ENCODE measurements around the gene BTBD19. TPM values are rescaled to one million over a fixed set of nuclear protein-coding genes. Genes with fewer than 3 reads are reported as not detected.
A peak's percentile ranks its signal among the peaks of the same experiment; 100 is the strongest.

BTBD19 gene
- total RNA-seq, 1 experiment from 2014 or later = 11.6 TPM

DNA sequence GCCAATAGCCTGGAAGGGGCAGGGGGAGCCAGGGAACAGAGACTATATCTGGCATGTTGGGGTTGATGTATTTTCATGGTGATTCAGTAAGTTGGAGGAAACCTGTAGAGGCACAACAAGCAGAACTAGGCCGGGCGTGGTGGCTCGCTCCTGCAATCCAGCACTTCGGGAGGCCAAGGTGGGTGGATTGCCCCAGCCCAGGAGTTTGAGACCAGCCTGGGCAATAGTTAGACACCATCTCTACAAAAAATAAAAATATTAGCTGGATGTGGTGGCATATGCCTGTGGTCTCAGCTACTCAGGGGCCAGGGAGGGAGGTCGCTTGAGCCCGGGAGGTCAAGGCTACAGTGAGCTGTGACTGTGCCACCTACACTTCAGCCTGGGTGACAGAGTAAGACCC, 44.9 kb downstream of the BTBD19 start (continued):
- TF ChIP-seq, protein P1, sequence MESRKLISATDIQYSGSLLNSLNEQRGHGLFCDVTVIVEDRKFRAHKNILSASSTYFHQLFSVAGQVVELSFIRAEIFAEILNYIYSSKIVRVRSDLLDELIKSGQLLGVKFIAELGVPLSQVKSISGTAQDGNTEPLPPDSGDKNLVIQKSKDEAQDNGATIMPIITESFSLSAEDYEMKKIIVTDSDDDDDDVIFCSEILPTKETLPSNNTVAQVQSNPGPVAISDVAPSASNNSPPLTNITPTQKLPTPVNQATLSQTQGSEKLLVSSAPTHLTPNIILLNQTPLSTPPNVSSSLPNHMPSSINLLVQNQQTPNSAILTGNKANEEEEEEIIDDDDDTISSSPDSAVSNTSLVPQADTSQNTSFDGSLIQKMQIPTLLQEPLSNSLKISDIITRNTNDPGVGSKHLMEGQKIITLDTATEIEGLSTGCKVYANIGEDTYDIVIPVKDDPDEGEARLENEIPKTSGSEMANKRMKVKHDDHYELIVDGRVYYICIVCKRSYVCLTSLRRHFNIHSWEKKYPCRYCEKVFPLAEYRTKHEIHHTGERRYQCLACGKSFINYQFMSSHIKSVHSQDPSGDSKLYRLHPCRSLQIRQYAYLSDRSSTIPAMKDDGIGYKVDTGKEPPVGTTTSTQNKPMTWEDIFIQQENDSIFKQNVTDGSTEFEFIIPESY (IDR thresholded peaks at IDR 0.05; ENCODE audit: extremely low read depth, insufficient replicate concordance, low read length) = no peak
- no peak for TF ChIP-seq EZH2 (IDR thresholded peaks at IDR 0.05)
- TF ChIP-seq EZH2phosphoT487 (IDR thresholded peaks at IDR 0.05; ENCODE audit: borderline replicate concordance) = no peak
- no peak for TF ChIP-seq ZNF274 (IDR thresholded peaks at IDR 0.05; ENCODE audit: low read depth, low read length)

DNA sequence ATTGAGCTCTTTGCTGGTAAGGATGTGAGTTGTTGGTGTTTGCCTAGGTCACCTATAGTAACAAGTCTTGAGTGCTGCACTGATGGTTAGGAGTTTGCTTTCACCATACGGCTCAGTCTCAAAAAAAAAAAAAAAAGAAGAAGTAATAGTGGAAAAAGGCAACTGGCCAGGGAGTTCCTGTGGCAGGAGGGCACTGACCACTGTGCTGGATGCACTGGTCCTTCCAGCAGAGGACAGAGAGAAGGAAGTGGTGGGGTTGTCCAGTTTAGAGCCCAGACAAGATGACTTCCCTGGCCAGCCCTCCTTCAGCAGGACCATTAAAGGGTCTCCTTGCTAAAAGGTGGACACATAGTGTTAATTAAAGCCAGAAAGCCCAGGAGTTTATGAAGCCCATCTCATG, 46.6 kb downstream of the BTBD19 start:
- no peak overlapping the region for H3K9ac ChIP-seq (ENCODE audit: low read length)
- DNase-seq (ENCODE audit: low read depth, low spot score) (no peak), ATAC-seq (no peak)
- H3K79me2 ChIP-seq (ENCODE audit: insufficient read depth, low read length) = no peaks in the 10 kb centered on the region
- no peaks in the 10 kb centered on the region for H4K20me1 ChIP-seq (ENCODE audit: insufficient read depth)
- H3K4me2 ChIP-seq (ENCODE audit: low read length) = no peak overlapping the region
- no peak overlapping the region for H3K4me3 ChIP-seq (replicated peaks in 1 of 2; ENCODE audit: low read depth in 1 of 2, low read length in 2 of 2)
- H3K27me3 ChIP-seq (ENCODE audit: insufficient read depth, low read length) = no peaks in the 10 kb centered on the region
- no peaks in the 10 kb centered on the region for H3K36me3 ChIP-seq (ENCODE audit: control insufficient read depth in 1 of 2, insufficient read depth in 2 of 2, low read length in 2 of 2)
- no TSS peak for BruUV-seq (replicated peaks)
- ChIA-PET POLR2A (no interaction called here), RAD21 (ENCODE audit: low non-redundant PET in 1 of 2, low total read pairs in 2 of 2, uncharacterized antibody in 2 of 2, unreplicated experiment in 2 of 2) (no interaction called here), CTCF (no interaction called here)
- no peak overlapping the region for H3K27ac ChIP-seq (ENCODE audit: low read depth, low read length)
- no peaks in the 10 kb centered on the region for H3K9me2 ChIP-seq (ENCODE audit: insufficient read depth)
- no peak for TF ChIP-seq EZH2phosphoT487 (IDR thresholded peaks at IDR 0.05; ENCODE audit: borderline replicate concordance)
- TF ChIP-seq ZNF274 (IDR thresholded peaks at IDR 0.05; ENCODE audit: low read depth, low read length) = no peak
- no peaks in the 10 kb centered on the region; a peak in 1 of 4 replicates for H3K4me1 ChIP-seq (ENCODE audit: control insufficient read depth in 1 of 2, insufficient read depth in 2 of 2, low read length in 2 of 2)
- no peaks in the 10 kb centered on the region for H3K9me3 ChIP-seq (ENCODE audit: control insufficient read depth in 1 of 2, insufficient read depth in 1 of 2, low read depth in 1 of 2, low read length in 2 of 2)
- intact Hi-C loops (cut with micrococcal nuclease) = no loop called here
- no peak overlapping the region for H2AFZ ChIP-seq (ENCODE audit: low read depth, low read length, poor library complexity, severe bottlenecking)

- Histone ChIP-seq H3K27me3 (ENCODE audit: insufficient read depth, low read length) (no peaks in the 10 kb centered on the region), H3K4me2 (ENCODE audit: low read length) (no peak overlapping the region), H3K4me1 (ENCODE audit: control insufficient read depth in 1 of 2, insufficient read depth in 2 of 2, low read length in 2 of 2) (no peaks in the 10 kb centered on the region; a peak in 1 of 4 replicates), H3K9me3 (ENCODE audit: control insufficient read depth in 1 of 2, insufficient read depth in 1 of 2, low read depth in 1 of 2, low read length in 2 of 2) (no peaks in the 10 kb centered on the region), H3K4me3 (replicated peaks in 1 of 2; ENCODE audit: low read depth in 1 of 2, low read length in 2 of 2) (no peak overlapping the region), H4K20me1 (ENCODE audit: insufficient read depth) (no peaks in the 10 kb centered on the region), H3K79me2 (ENCODE audit: insufficient read depth, low read length) (no peaks in the 10 kb centered on the region), H3K9ac (ENCODE audit: low read length) (no peak overlapping the region), H2AFZ (ENCODE audit: low read depth, low read length, poor library complexity, severe bottlenecking) (no peak overlapping the region), H3K27ac (ENCODE audit: low read depth, low read length) (no peak overlapping the region), H3K9me2 (ENCODE audit: insufficient read depth) (no peaks in the 10 kb centered on the region), H3K36me3 (ENCODE audit: control insufficient read depth in 1 of 2, insufficient read depth in 2 of 2, low read length in 2 of 2) (no peaks in the 10 kb centered on the region)
- intact Hi-C loops (cut with micrococcal nuclease) = no loop called here
- no peak for DNase-seq (ENCODE audit: low read depth, low spot score)
- POLR2A ChIA-PET = interaction anchor here (2.1 kb wide), 1 partner anchor 134 kb away, joined by 6 read pairs; no protein-coding TSS in a partner anchor
- CTCF ChIA-PET = no interaction called here
- RAD21 ChIA-PET (ENCODE audit: low non-redundant PET in 1 of 2, low total read pairs in 2 of 2, uncharacterized antibody in 2 of 2, unreplicated experiment in 2 of 2) = no interaction called here
- peak; percentile 30; the same call in 1 of the 2 replicates for ATAC-seq
- BruUV-seq (replicated peaks) = no TSS peak
- TF ChIP-seq, protein P2, sequence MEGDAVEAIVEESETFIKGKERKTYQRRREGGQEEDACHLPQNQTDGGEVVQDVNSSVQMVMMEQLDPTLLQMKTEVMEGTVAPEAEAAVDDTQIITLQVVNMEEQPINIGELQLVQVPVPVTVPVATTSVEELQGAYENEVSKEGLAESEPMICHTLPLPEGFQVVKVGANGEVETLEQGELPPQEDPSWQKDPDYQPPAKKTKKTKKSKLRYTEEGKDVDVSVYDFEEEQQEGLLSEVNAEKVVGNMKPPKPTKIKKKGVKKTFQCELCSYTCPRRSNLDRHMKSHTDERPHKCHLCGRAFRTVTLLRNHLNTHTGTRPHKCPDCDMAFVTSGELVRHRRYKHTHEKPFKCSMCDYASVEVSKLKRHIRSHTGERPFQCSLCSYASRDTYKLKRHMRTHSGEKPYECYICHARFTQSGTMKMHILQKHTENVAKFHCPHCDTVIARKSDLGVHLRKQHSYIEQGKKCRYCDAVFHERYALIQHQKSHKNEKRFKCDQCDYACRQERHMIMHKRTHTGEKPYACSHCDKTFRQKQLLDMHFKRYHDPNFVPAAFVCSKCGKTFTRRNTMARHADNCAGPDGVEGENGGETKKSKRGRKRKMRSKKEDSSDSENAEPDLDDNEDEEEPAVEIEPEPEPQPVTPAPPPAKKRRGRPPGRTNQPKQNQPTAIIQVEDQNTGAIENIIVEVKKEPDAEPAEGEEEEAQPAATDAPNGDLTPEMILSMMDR (IDR thresholded peaks at IDR 0.05 in 2 of 3, conservative IDR thresholded peaks at IDR 0.05 in 1 of 3; ENCODE audit: borderline replicate concordance in 1 of 3, insufficient read depth in 1 of 3, low read depth in 2 of 3, low read length in 2 of 3) = 0 out of 6 replicates have a peak, but pooled peaks of 1 of the 3 experiments have one; percentile 9
- TF ChIP-seq FOSL1 (IDR thresholded peaks at IDR 0.05; ENCODE audit: low read depth) = no peak
Measured at GRCh38 chr1:44855742-44856141, 47.4 kb downstream of the BTBD19 start.

All from HCT116 (cell line).